ENCODE data around the gene RTL10. TPM values are rescaled to one million over a fixed set of nuclear protein-coding genes. Genes with fewer than 3 reads are reported as not detected.

RTL10 gene
- polyA plus RNA-seq, 1 of the 3 experiments (the other 2 are of a cell fraction), result 7.8 TPM

DNA sequence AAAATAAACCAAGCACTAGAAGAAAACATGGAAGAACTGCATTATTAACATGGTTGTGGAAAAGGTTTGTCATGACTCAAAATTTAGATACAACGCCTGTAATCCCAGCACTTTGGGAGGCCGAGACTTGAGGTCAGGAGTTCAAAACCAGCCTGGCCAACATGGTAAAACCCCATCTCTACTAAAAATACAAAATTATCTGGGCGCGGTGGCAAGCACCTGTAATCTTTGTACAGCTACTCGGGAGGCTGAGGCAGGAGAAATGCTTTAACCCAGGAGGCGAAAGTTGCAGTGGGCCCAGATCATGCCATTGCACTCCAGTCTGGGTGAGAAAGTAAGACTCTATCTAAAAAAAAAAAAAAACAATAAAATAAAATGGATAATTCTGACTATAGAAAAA lies 23.7 kb downstream of the RTL10 start:
- no peak overlapping the region for H3K4me3 ChIP-seq (ENCODE audit: low read depth in 2 of 2, low read length in 1 of 2)
- no peaks in the 10 kb centered on the region for H3K27me3 ChIP-seq (ENCODE audit: insufficient read depth)
- no peaks in the 10 kb centered on the region; a peak in 2 of 4 replicates for H3K4me1 ChIP-seq (ENCODE audit: control insufficient read depth in 1 of 2, insufficient read depth in 2 of 2, low read depth in 1 of 2, low read length in 1 of 2)
- POLR2A ChIA-PET, result no interaction called here
- H3K36me3 ChIP-seq (replicated peaks in 1 of 2; ENCODE audit: control insufficient read depth in 1 of 2, insufficient read depth in 2 of 2, low read length in 1 of 2), result peaks cover 0 to 8% of the 10 kb centered on the region in 2 experiments
- peaks cover 10% of the 10 kb centered on the region; the same call in 1 of the 2 replicates for H3K79me2 ChIP-seq (ENCODE audit: insufficient read depth)
- H3K4me2 ChIP-seq, result no peak overlapping the region
- no peak overlapping the region for H3K27ac ChIP-seq (ENCODE audit: low read depth in 2 of 2, low read length in 1 of 2)
- CTCF ChIA-PET, result interaction anchor here (1.0 to 2.1 kb wide), 2 partner anchors 12 to 98 kb away, joined by 3 to 5 read pairs; no protein-coding TSS in a partner anchor
- no peak for DNase-seq
- no peak overlapping the region for H3K9ac ChIP-seq
- 94% methylated on average over 6 of the region's 6 CpGs for WGBS (ENCODE audit: low lambda C conversion rate)
- no peaks in the 10 kb centered on the region for H4K20me1 ChIP-seq (ENCODE audit: insufficient read depth)
- no peak overlapping the region for H2AFZ ChIP-seq (ENCODE audit: low read depth)
- no peaks in the 10 kb centered on the region for H3F3A ChIP-seq (replicated peaks; ENCODE audit: insufficient read depth)
- no peaks in the 10 kb centered on the region for H3K9me2 ChIP-seq
- TF ChIP-seq, protein P1, sequence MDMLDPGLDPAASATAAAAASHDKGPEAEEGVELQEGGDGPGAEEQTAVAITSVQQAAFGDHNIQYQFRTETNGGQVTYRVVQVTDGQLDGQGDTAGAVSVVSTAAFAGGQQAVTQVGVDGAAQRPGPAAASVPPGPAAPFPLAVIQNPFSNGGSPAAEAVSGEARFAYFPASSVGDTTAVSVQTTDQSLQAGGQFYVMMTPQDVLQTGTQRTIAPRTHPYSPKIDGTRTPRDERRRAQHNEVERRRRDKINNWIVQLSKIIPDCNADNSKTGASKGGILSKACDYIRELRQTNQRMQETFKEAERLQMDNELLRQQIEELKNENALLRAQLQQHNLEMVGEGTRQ (IDR thresholded peaks at IDR 0.05; ENCODE audit: borderline replicate concordance, low read depth, low read length), result no peak
- TF ChIP-seq FOXJ3 (CRISPR knock-in tag; IDR thresholded peaks at IDR 0.05), result no peak
- no peaks in the 10 kb centered on the region for H3K9me3 ChIP-seq

- no peaks in the 10 kb centered on the region for H3K9me2 ChIP-seq
These were observed 26.7 kb downstream of the RTL10 start for GRCh38 chr22:19828035-19828401.

More at GRCh38 chr22:19828035-19828401, 26.7 kb downstream of the RTL10 start:
- Histone ChIP-seq H3K9me3 (no peaks in the 10 kb centered on the region), H3F3A (replicated peaks; ENCODE audit: insufficient read depth) (no peaks in the 10 kb centered on the region), H3K27me3 (ENCODE audit: insufficient read depth) (no peaks in the 10 kb centered on the region), H3K9ac (no peak overlapping the region), H3K27ac (ENCODE audit: low read depth in 2 of 2, low read length in 1 of 2) (no peak overlapping the region), H3K4me1 (ENCODE audit: control insufficient read depth in 1 of 2, insufficient read depth in 2 of 2, low read depth in 1 of 2, low read length in 1 of 2) (peaks cover 0 to 16% of the 10 kb centered on the region in 2 experiments; a peak in 1 of 4 replicates), H3K4me2 (no peak overlapping the region), H2AFZ (ENCODE audit: low read depth) (no peak overlapping the region), H4K20me1 (ENCODE audit: insufficient read depth) (no peaks in the 10 kb centered on the region), H3K4me3 (ENCODE audit: low read depth in 2 of 2, low read length in 1 of 2) (no peak overlapping the region), H3K36me3 (replicated peaks in 1 of 2; ENCODE audit: control insufficient read depth in 1 of 2, insufficient read depth in 2 of 2, low read length in 1 of 2) (no peaks in the 10 kb centered on the region), H3K79me2 (ENCODE audit: insufficient read depth) (peaks cover 10% of the 10 kb centered on the region; the same call in 1 of the 2 replicates)
- DNase-seq, result no peak
- ChIA-PET POLR2A (no interaction called here), CTCF (interaction anchor here (0.8 kb wide), 1 partner anchor 82 kb away, joined by 3 read pairs; no protein-coding TSS in a partner anchor)
- WGBS (ENCODE audit: low lambda C conversion rate), result 92% methylated on average over 2 of the region's 2 CpGs
- TF ChIP-seq TCF12 (IDR thresholded peaks at IDR 0.05) (no peak), FOSL2 (IDR thresholded peaks at IDR 0.05; ENCODE audit: borderline replicate concordance, low read depth) (no peak), NFIC (IDR thresholded peaks at IDR 0.05; ENCODE audit: borderline replicate concordance) (no peak), TEAD4 (IDR thresholded peaks at IDR 0.05; ENCODE audit: borderline replicate concordance, insufficient read depth) (no peak), IRF3 (IDR thresholded peaks at IDR 0.05; ENCODE audit: low read depth, low read length) (no peak), TAF1 (IDR thresholded peaks at IDR 0.05; ENCODE audit: borderline replicate concordance, low read depth, low read length) (no peak), SMC3 (IDR thresholded peaks at IDR 0.05; ENCODE audit: low read depth, low read length) (no peak), REST (IDR thresholded peaks at IDR 0.05; ENCODE audit: low read depth, low read length) (no peak), RXRA (IDR thresholded peaks at IDR 0.05; ENCODE audit: borderline replicate concordance, low read depth) (no peak), POLR2AphosphoS5 (IDR thresholded peaks at IDR 0.05; ENCODE audit: low read depth, low read length) (no peak), EZH2phosphoT487 (IDR thresholded peaks at IDR 0.05; ENCODE audit: borderline replicate concordance, low read depth) (no peak), YY1 (IDR thresholded peaks at IDR 0.05; ENCODE audit: low read depth) (no peak), GATA2 (CRISPR knock-in tag; IDR thresholded peaks at IDR 0.05) (no peak)
- TF ChIP-seq, protein P2, sequence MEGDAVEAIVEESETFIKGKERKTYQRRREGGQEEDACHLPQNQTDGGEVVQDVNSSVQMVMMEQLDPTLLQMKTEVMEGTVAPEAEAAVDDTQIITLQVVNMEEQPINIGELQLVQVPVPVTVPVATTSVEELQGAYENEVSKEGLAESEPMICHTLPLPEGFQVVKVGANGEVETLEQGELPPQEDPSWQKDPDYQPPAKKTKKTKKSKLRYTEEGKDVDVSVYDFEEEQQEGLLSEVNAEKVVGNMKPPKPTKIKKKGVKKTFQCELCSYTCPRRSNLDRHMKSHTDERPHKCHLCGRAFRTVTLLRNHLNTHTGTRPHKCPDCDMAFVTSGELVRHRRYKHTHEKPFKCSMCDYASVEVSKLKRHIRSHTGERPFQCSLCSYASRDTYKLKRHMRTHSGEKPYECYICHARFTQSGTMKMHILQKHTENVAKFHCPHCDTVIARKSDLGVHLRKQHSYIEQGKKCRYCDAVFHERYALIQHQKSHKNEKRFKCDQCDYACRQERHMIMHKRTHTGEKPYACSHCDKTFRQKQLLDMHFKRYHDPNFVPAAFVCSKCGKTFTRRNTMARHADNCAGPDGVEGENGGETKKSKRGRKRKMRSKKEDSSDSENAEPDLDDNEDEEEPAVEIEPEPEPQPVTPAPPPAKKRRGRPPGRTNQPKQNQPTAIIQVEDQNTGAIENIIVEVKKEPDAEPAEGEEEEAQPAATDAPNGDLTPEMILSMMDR (IDR thresholded peaks at IDR 0.05), result no peak
- TF ChIP-seq, protein P1 (IDR thresholded peaks at IDR 0.05; ENCODE audit: borderline replicate concordance, low read depth, low read length), result no peak
- TF ChIP-seq, protein P3, sequence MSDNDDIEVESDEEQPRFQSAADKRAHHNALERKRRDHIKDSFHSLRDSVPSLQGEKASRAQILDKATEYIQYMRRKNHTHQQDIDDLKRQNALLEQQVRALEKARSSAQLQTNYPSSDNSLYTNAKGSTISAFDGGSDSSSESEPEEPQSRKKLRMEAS (IDR thresholded peaks at IDR 0.05; ENCODE audit: low read depth), result no peak
